ENCODE measurements around the gene A1BG. TPM values are rescaled to one million over a fixed set of nuclear protein-coding genes. Genes with fewer than 3 reads are reported as not detected.
"Not testable (repeated sequence)": the region's sequence is repeated elsewhere in the genome, so short reads cannot be mapped to it uniquely, and the experiment has no call there.

The A1BG gene
- total RNA-seq, 6 experiments from 2014 or later: 897 to 2,313 (median 1,164) TPM

DNA sequence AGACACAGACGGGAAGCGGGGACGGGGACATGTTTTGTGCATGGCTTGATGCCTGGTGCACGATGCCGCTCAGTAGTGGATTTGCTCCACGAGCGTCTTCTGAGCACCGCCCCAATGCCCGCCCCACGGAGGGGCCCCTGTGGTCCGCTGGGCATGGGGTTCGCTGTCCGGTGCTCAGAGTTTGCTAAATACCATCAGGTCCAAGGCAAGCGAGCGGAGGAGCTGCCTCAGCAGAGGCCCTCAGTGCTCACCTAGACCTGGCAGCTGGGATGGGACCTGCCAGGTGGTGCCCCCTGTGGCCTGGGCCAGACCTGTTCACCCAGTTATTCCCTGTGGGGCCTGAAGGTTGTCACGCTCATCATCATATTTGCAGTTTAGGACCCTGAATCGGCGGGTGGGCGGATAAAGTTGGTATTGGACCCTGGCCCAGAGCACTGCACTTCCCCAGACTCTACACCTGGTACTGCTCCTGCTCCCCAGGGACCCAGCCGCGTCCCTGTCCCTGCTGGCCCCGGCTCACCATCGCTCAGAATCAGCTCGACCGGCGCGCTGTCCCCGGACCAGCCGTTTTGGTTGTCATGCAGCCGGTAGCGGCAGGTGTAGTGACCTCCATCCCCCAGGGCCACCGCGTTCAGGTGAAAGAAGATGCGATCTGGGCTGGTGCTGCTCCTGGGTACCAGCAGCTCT is 2.3 kb downstream of the A1BG start:
- DNase-seq (no peak), ATAC-seq (peak; percentile 3 to 20 (median 6))
- H3K9me3 ChIP-seq: no peaks in the 10 kb centered on the region
- peak overlapping the region; percentile 69 to 83 (median 69) for H3K4me3 ChIP-seq
- H3K27ac ChIP-seq: peak overlapping the region in 1 of 3 donors; percentile 72
- WGBS (ENCODE audit: insufficient coverage, low coverage, low lambda C conversion rate, missing lambda C conversion rate): 29% methylated on average over 4 of the region's 34 CpGs
- intact Hi-C loops (cut with DNase I): no loop called here
- TF ChIP-seq, protein P1, sequence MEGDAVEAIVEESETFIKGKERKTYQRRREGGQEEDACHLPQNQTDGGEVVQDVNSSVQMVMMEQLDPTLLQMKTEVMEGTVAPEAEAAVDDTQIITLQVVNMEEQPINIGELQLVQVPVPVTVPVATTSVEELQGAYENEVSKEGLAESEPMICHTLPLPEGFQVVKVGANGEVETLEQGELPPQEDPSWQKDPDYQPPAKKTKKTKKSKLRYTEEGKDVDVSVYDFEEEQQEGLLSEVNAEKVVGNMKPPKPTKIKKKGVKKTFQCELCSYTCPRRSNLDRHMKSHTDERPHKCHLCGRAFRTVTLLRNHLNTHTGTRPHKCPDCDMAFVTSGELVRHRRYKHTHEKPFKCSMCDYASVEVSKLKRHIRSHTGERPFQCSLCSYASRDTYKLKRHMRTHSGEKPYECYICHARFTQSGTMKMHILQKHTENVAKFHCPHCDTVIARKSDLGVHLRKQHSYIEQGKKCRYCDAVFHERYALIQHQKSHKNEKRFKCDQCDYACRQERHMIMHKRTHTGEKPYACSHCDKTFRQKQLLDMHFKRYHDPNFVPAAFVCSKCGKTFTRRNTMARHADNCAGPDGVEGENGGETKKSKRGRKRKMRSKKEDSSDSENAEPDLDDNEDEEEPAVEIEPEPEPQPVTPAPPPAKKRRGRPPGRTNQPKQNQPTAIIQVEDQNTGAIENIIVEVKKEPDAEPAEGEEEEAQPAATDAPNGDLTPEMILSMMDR (IDR thresholded peaks at IDR 0.05): no peak
- TF ChIP-seq POLR2A (IDR thresholded peaks at IDR 0.05): no peak
- peaks cover 0 to 9% (median 0%) of the 10 kb centered on the region in 4 donors for H3K36me3 ChIP-seq
- no peaks in the 10 kb centered on the region for H3K27me3 ChIP-seq
- H3K4me1 ChIP-seq: peaks cover 2 to 59% (median 23%) of the 10 kb centered on the region in 4 donors

DNA sequence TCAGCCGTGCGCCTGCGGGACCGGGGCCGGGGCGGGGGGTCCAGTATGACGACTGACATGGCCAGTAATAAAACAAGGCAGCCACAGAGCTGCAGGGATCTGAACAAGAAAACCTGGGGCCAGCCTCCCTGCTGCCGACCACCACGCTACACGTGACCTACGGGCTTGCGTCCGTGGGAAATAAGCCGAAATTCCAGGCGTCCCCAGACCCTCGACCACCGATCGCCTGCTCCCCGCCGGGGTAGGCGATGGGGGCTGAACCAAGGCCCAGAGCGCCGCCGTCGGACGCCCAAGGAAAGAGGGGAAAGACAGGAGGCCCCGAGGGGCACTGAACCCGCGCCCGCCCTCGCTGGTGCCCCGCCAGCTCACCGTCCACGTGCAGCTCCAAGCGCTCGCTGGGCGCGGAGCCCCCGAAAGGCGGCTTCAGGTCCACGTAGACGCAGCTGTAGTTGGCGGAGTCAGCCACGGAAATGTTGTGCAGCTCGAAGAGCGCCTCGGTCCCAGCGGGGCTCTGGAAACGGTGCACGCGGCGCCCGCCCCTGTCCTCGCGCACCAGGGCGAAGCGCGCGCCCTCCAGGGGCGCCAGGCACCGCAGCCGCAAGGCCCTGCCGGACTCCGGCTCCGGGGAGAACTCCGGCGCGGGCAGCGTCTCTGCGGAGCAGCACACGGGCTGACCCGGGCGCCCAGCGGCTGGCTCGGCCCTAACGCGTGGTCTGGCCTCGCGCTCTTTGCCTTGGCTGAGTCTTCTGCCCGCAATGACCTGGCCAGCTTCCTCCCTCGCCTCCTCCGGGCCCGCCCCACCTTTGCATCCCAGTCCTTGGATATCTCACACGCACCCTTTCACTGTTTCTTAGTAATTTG is 3.1 kb downstream of the A1BG start:
- DNase-seq (peak in 1 of 3 donors; percentile 68), ATAC-seq (peak; percentile 12 to 61 (median 36))
- intact Hi-C loops (cut with DNase I): no loop called here
- Histone ChIP-seq H3K4me3 (peak overlapping the region; percentile 69 to 83 (median 69)), H3K27ac (peak overlapping the region in 2 of 3 donors; percentile 44 to 72), H3K4me1 (peaks cover 2 to 53% (median 19%) of the 10 kb centered on the region in 4 donors), H3K27me3 (no peaks in the 10 kb centered on the region), H3K9me3 (no peaks in the 10 kb centered on the region), H3K36me3 (peaks cover 0 to 9% (median 0%) of the 10 kb centered on the region in 4 donors)
- no peak for TF ChIP-seq POLR2A (IDR thresholded peaks at IDR 0.05)
- TF ChIP-seq, protein P1 (IDR thresholded peaks at IDR 0.05): peak in 1 of 4 donors; percentile 19
- WGBS (ENCODE audit: insufficient coverage, low coverage, low lambda C conversion rate, missing lambda C conversion rate): 11% methylated on average over 23 of the region's 84 CpGs

GRCh38 chr19:58349590-58349989 is 3.7 kb downstream of the A1BG start:
- Histone ChIP-seq H3K4me1 (peaks cover under 1 to 53% (median 18%) of the 10 kb centered on the region in 4 donors), H3K9me3 (no peaks in the 10 kb centered on the region), H3K4me3 (peak overlapping the region; percentile 69 to 83 (median 69)), H3K36me3 (peaks cover 0 to 9% (median 0%) of the 10 kb centered on the region in 4 donors), H3K27ac (peak overlapping the region in 1 of 3 donors; percentile 72), H3K27me3 (no peaks in the 10 kb centered on the region)
- TF ChIP-seq POLR2A (IDR thresholded peaks at IDR 0.05): no peak
- TF ChIP-seq, protein P1 (IDR thresholded peaks at IDR 0.05): no peak
- DNase-seq (no peak), ATAC-seq (peak in 3 of 4 donors; percentile 19 to 44 (median 41))
- 27% methylated on average over 8 of the region's 8 CpGs for WGBS (ENCODE audit: insufficient coverage, low coverage, low lambda C conversion rate, missing lambda C conversion rate)
- intact Hi-C loops (cut with DNase I): no loop called here

- H3K9me3 ChIP-seq; H3K36me3 ChIP-seq; DNase-seq; H3K27me3 ChIP-seq; intact Hi-C loops (cut with DNase I); ATAC-seq: not testable (repeated sequence)
- H3K27ac ChIP-seq: peak overlapping the region in 2 of 3 donors; percentile 40 to 72
- peaks cover 0 to 43% (median 12%) of the 10 kb centered on the region in 4 donors for H3K4me1 ChIP-seq
- 40% methylated on average over 12 of the region's 12 CpGs for WGBS (ENCODE audit: insufficient coverage, low coverage, low lambda C conversion rate, missing lambda C conversion rate)
- H3K4me3 ChIP-seq: peak overlapping the region; percentile 25 to 44 (median 31)
Measured at GRCh38 chr19:58348080-58348479, 5.2 kb downstream of the A1BG start.

All from right lobe of liver (tissue), 6 donors.